Activated naive CD4-positive, alpha-beta T cell treated with anti-CD3 and anti-CD28 coated beads for 36 hours (primary cell): ENCODE measurements around the gene TMEM132D. TPM values are rescaled to one million over a fixed set of nuclear protein-coding genes. Genes with fewer than 3 reads are reported as not detected.

ENCODE experiments used
- CTCF ChIA-PET: fragments of 350-600 bp; sonication (Branson Sonifier 250); formaldehyde crosslinking; loops from one replicate; lab custom pipeline; 2021; ENCODE audit warnings: antibody characterized with exemption; lab: Charles Lee
- DNase-seq: peaks from one replicate; pipeline ENCODE4 v3.0.0-alpha.2; 2020
- H3K27ac Mint-ChIP-seq: one replicate; pipeline ENCODE4 v1.8.0; 2021; ENCODE audit warnings: mild to moderate bottlenecking, mixed read lengths
- H3K27me3 Mint-ChIP-seq: one replicate; pipeline ENCODE4 v1.8.0; 2021; ENCODE audit warnings: low read depth, mixed read lengths
- H3K36me3 Mint-ChIP-seq: one replicate; pipeline ENCODE4 v1.8.0; 2021; ENCODE audit warnings: low read depth, mixed read lengths
- H3K4me1 Mint-ChIP-seq: one replicate; pipeline ENCODE4 v1.8.0; 2021; ENCODE audit warnings: low read depth, mixed read lengths
- H3K4me3 Mint-ChIP-seq: one replicate; pipeline ENCODE4 v1.8.0; 2021; ENCODE audit warnings: mild to moderate bottlenecking, moderate library complexity, mixed read lengths
- H3K9me3 Mint-ChIP-seq: one replicate; pipeline ENCODE4 v1.8.0; 2021; ENCODE audit warnings: mixed read lengths
- intact Hi-C: fragments of 100-400 bp; cut with micrococcal nuclease; formaldehyde crosslinking; loops from one replicate; pipeline ENCODE4 v1.15.1; 2023
- total RNA-seq, 2 experiments: library from RNA; stranded (reverse); gene quantifications; one replicate each; pipeline ENCODE4 v1.2.3, GENCODE V29; 2021

TMEM132D gene
- total RNA-seq, 2 experiments from 2014 or later = not detected

GRCh38 chr12:129831294-129831693, 72.5 kb downstream of the TMEM132D start:
- H3K9me3 Mint-ChIP-seq = peaks cover 2% of the 10 kb centered on the region
- H3K27ac Mint-ChIP-seq = no peak overlapping the region
- no peak overlapping the region for H3K4me3 Mint-ChIP-seq
- no peaks in the 10 kb centered on the region for H3K4me1 Mint-ChIP-seq
- intact Hi-C loops = no loop called here
- H3K36me3 Mint-ChIP-seq = no peaks in the 10 kb centered on the region
- no peaks in the 10 kb centered on the region for H3K27me3 Mint-ChIP-seq
- CTCF ChIA-PET = no interaction called here
- no peak for DNase-seq

GRCh38 chr12:129830796-129831195, 73.0 kb downstream of the TMEM132D start:
- H3K4me1 Mint-ChIP-seq = no peaks in the 10 kb centered on the region
- CTCF ChIA-PET = no interaction called here
- no peak for DNase-seq

GRCh38 chr12:129827866-129828384, 75.9 kb downstream of the TMEM132D start:
- H3K36me3 Mint-ChIP-seq = no peaks in the 10 kb centered on the region
- intact Hi-C loops = no loop called here
- no peak for DNase-seq
- CTCF ChIA-PET = no interaction called here
- H3K4me3 Mint-ChIP-seq = no peak overlapping the region
- no peaks in the 10 kb centered on the region for H3K4me1 Mint-ChIP-seq
- peaks cover 3% of the 10 kb centered on the region for H3K27me3 Mint-ChIP-seq
- peaks cover 3% of the 10 kb centered on the region for H3K9me3 Mint-ChIP-seq
- no peak overlapping the region for H3K27ac Mint-ChIP-seq

More at GRCh38 chr12:129830796-129831195, 73.0 kb downstream of the TMEM132D start:
- intact Hi-C loops = no loop called here
- Mint-ChIP-seq H3K27ac (no peak overlapping the region), H3K36me3 (no peaks in the 10 kb centered on the region), H3K4me3 (no peak overlapping the region), H3K9me3 (peaks cover 2% of the 10 kb centered on the region), H3K27me3 (no peaks in the 10 kb centered on the region)

- H3K27me3 Mint-ChIP-seq = peaks cover 3% of the 10 kb centered on the region
- no peak for DNase-seq
- no peak overlapping the region for H3K4me3 Mint-ChIP-seq
- peaks cover 4% of the 10 kb centered on the region for H3K9me3 Mint-ChIP-seq
- no peaks in the 10 kb centered on the region for H3K4me1 Mint-ChIP-seq
- CTCF ChIA-PET = no interaction called here
- intact Hi-C loops = no loop called here
- no peak overlapping the region for H3K27ac Mint-ChIP-seq
- H3K36me3 Mint-ChIP-seq = no peaks in the 10 kb centered on the region
These were observed 76.5 kb downstream of the TMEM132D start for GRCh38 chr12:129827102-129827865.

- H3K36me3 Mint-ChIP-seq = no peaks in the 10 kb centered on the region
- H3K4me1 Mint-ChIP-seq = no peaks in the 10 kb centered on the region
- intact Hi-C loops = no loop called here
- CTCF ChIA-PET = no interaction called here
- H3K27ac Mint-ChIP-seq = no peak overlapping the region
- no peak overlapping the region for H3K4me3 Mint-ChIP-seq
- DNase-seq = no peak
- peaks cover 3% of the 10 kb centered on the region for H3K27me3 Mint-ChIP-seq
- peaks cover 8% of the 10 kb centered on the region for H3K9me3 Mint-ChIP-seq
These were observed 77.6 kb downstream of the TMEM132D start for GRCh38 chr12:129826273-129826672.

- H3K27ac Mint-ChIP-seq = no peak overlapping the region
- no peak overlapping the region for H3K4me3 Mint-ChIP-seq
- DNase-seq = no peak
- intact Hi-C loops = no loop called here
- CTCF ChIA-PET = no interaction called here
- H3K9me3 Mint-ChIP-seq = peaks cover 8% of the 10 kb centered on the region
- peaks cover 3% of the 10 kb centered on the region for H3K27me3 Mint-ChIP-seq
- H3K36me3 Mint-ChIP-seq = no peaks in the 10 kb centered on the region
- no peaks in the 10 kb centered on the region for H3K4me1 Mint-ChIP-seq
These were observed 78.5 kb downstream of the TMEM132D start for GRCh38 chr12:129825316-129825715.

- no peaks in the 10 kb centered on the region for H3K4me1 Mint-ChIP-seq
- CTCF ChIA-PET = no interaction called here
- no peak for DNase-seq
- no peak overlapping the region for H3K27ac Mint-ChIP-seq
- H3K4me3 Mint-ChIP-seq = no peak overlapping the region
- H3K36me3 Mint-ChIP-seq = no peaks in the 10 kb centered on the region
- H3K27me3 Mint-ChIP-seq = peaks cover 3% of the 10 kb centered on the region
- H3K9me3 Mint-ChIP-seq = peaks cover 6% of the 10 kb centered on the region
- intact Hi-C loops = no loop called here
These were observed 81.9 kb downstream of the TMEM132D start for GRCh38 chr12:129821964-129822363.

GRCh38 chr12:129819391-129819790, 84.4 kb downstream of the TMEM132D start:
- H3K27ac Mint-ChIP-seq = no peak overlapping the region
- H3K4me3 Mint-ChIP-seq = no peak overlapping the region
- H3K9me3 Mint-ChIP-seq = peaks cover 6% of the 10 kb centered on the region
- no peak for DNase-seq
- H3K4me1 Mint-ChIP-seq = no peaks in the 10 kb centered on the region
- H3K36me3 Mint-ChIP-seq = no peaks in the 10 kb centered on the region
- CTCF ChIA-PET = no interaction called here
- intact Hi-C loops = no loop called here
- H3K27me3 Mint-ChIP-seq = peaks cover 3% of the 10 kb centered on the region

- Mint-ChIP-seq H3K4me1 (no peaks in the 10 kb centered on the region), H3K27ac (no peak overlapping the region), H3K4me3 (no peak overlapping the region), H3K27me3 (no peaks in the 10 kb centered on the region), H3K36me3 (no peaks in the 10 kb centered on the region), H3K9me3 (no peaks in the 10 kb centered on the region)
- no peak for DNase-seq
- intact Hi-C loops = no loop called here
- CTCF ChIA-PET = no interaction called here
These were observed 88.0 kb downstream of the TMEM132D start for GRCh38 chr12:129815846-129816245.

- Mint-ChIP-seq H3K27ac (no peak overlapping the region), H3K9me3 (no peaks in the 10 kb centered on the region), H3K27me3 (no peaks in the 10 kb centered on the region), H3K4me1 (no peaks in the 10 kb centered on the region), H3K36me3 (no peaks in the 10 kb centered on the region), H3K4me3 (no peak overlapping the region)
- CTCF ChIA-PET = no interaction called here
- intact Hi-C loops = no loop called here
- no peak for DNase-seq
These were observed 91.9 kb downstream of the TMEM132D start for GRCh38 chr12:129811963-129812362.

GRCh38 chr12:129807136-129807535, 96.7 kb downstream of the TMEM132D start:
- no peak for DNase-seq
- Mint-ChIP-seq H3K36me3 (no peaks in the 10 kb centered on the region), H3K4me1 (no peaks in the 10 kb centered on the region), H3K4me3 (no peak overlapping the region), H3K27me3 (no peaks in the 10 kb centered on the region), H3K9me3 (no peaks in the 10 kb centered on the region), H3K27ac (no peak overlapping the region)
- intact Hi-C loops = no loop called here
- CTCF ChIA-PET = no interaction called here

- Mint-ChIP-seq H3K4me1 (no peaks in the 10 kb centered on the region), H3K27me3 (no peaks in the 10 kb centered on the region), H3K4me3 (no peak overlapping the region), H3K36me3 (no peaks in the 10 kb centered on the region), H3K27ac (no peak overlapping the region), H3K9me3 (peaks cover 3% of the 10 kb centered on the region)
- DNase-seq = no peak
- intact Hi-C loops = no loop called here
- CTCF ChIA-PET = no interaction called here
These were observed 112.4 kb downstream of the TMEM132D start for GRCh38 chr12:129791396-129791795.

- Mint-ChIP-seq H3K27ac (no peak overlapping the region), H3K4me1 (no peaks in the 10 kb centered on the region), H3K36me3 (no peaks in the 10 kb centered on the region), H3K9me3 (peaks cover 6% of the 10 kb centered on the region), H3K27me3 (no peaks in the 10 kb centered on the region), H3K4me3 (no peak overlapping the region)
- no peak for DNase-seq
- intact Hi-C loops = no loop called here
- CTCF ChIA-PET = no interaction called here
These were observed 112.9 kb downstream of the TMEM132D start for GRCh38 chr12:129790930-129791329.
